ENCODE results near the gene PAK6. TPM values are rescaled to one million over a fixed set of nuclear protein-coding genes. Genes with fewer than 3 reads are reported as not detected.

PAK6 gene
- polyA plus RNA-seq, 3 donors, result 0.03 TPM; not detected in 2

DNA sequence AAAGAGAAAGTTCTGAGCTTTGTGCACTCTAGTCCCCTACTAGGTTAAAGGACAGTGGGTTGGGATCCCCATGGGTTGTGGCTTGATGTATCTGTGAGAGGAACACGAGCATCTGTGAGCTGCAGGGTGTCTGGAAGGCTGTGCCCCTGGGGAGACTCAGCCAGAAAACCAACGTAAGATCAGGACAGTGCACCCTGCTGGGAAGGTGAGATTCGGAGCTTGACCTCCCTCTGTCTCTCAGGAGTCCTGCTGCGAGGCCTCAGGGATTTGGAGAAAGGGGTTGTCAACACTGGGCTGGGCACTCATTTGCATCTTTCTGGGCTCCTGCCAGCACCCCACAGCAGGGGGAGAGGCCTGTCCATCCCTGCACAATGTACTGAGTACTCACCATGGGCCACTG is 28.8 kb downstream of the PAK6 start:
- intact Hi-C loops (cut with micrococcal nuclease), result no loop called here
- Histone ChIP-seq H3K4me3 (replicated peaks in 1 of 3; ENCODE audit: low read depth in 2 of 3, low read length in 3 of 3) (no peak overlapping the region), H3K4me1 (ENCODE audit: control insufficient read depth in 1 of 2, insufficient read depth in 2 of 2, low read length in 2 of 2) (no peaks in the 10 kb centered on the region), H2AFZ (ENCODE audit: insufficient read depth, low read depth, low read length, poor library complexity, severe bottlenecking) (no peak overlapping the region), H3K27ac (ENCODE audit: low read depth in 1 of 2, low read length in 2 of 2) (no peak overlapping the region), H3K9ac (ENCODE audit: insufficient read depth, low read length, poor library complexity, severe bottlenecking) (no peak overlapping the region), H3K9me3 (replicated peaks in 1 of 2; ENCODE audit: control insufficient read depth in 1 of 2, insufficient read depth in 1 of 2, low read length in 2 of 2) (no peaks in the 10 kb centered on the region), H3K79me2 (ENCODE audit: insufficient read depth, low read length) (no peaks in the 10 kb centered on the region), H3K4me2 (replicated peaks; ENCODE audit: extremely low read depth, low read length, poor library complexity, severe bottlenecking) (no peak overlapping the region), H3K27me3 (ENCODE audit: control insufficient read depth in 2 of 2, insufficient read depth in 2 of 2, low read length in 2 of 2) (no peaks in the 10 kb centered on the region), H3K36me3 (replicated peaks in 1 of 2; ENCODE audit: control insufficient read depth in 1 of 2, insufficient read depth in 2 of 2, low read length in 2 of 2) (no peaks in the 10 kb centered on the region), H4K20me1 (ENCODE audit: insufficient read depth, low read length) (no peaks in the 10 kb centered on the region)
- no peaks in the 10 kb centered on the region for H3K36me3 Mint-ChIP-seq
- WGBS (ENCODE audit: insufficient coverage), result 92% methylated on average over 4 of the region's 4 CpGs
- H3K27me3 Mint-ChIP-seq (ENCODE audit: low read depth in 3 of 3), result peaks cover 2 to 9% (median 3%) of the 10 kb centered on the region in 3 donors
- no peaks in the 10 kb centered on the region for H3K9me3 Mint-ChIP-seq
- DNase-seq, result no peak
- no peak overlapping the region for H3K27ac Mint-ChIP-seq
- peaks cover 6% of the 10 kb centered on the region for H3K4me1 Mint-ChIP-seq
- no peak overlapping the region for H3K4me3 Mint-ChIP-seq
- TF ChIP-seq, protein P1, sequence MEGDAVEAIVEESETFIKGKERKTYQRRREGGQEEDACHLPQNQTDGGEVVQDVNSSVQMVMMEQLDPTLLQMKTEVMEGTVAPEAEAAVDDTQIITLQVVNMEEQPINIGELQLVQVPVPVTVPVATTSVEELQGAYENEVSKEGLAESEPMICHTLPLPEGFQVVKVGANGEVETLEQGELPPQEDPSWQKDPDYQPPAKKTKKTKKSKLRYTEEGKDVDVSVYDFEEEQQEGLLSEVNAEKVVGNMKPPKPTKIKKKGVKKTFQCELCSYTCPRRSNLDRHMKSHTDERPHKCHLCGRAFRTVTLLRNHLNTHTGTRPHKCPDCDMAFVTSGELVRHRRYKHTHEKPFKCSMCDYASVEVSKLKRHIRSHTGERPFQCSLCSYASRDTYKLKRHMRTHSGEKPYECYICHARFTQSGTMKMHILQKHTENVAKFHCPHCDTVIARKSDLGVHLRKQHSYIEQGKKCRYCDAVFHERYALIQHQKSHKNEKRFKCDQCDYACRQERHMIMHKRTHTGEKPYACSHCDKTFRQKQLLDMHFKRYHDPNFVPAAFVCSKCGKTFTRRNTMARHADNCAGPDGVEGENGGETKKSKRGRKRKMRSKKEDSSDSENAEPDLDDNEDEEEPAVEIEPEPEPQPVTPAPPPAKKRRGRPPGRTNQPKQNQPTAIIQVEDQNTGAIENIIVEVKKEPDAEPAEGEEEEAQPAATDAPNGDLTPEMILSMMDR (IDR thresholded peaks at IDR 0.05), result no peak

DNA sequence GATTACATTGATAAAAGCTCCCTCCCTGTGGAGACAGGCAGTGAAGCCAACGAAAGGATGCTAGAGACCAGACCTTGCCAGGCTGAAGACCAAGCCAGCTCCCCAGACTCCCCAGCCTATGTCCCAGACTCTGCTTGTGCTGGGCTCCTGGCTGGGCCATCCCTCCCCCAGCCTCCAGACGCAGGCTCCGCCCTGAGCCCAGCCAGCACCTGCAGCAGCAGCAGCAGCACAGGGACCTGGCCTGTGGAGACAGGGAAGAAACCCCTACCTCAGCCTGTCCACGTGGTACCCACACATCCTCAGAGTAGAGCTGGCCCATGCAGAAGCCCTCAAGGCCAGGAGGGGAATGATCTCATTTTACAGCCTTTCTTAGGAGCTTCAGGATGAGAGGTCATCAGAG is 30.7 kb downstream of the PAK6 start:
- no peaks in the 10 kb centered on the region for H3K27me3 ChIP-seq (ENCODE audit: control insufficient read depth in 2 of 2, insufficient read depth in 2 of 2, low read length in 2 of 2)
- no peak overlapping the region for H3K4me3 Mint-ChIP-seq
- H3K27ac Mint-ChIP-seq, result no peak overlapping the region

More for the DNA sequence above, 30.7 kb downstream of the PAK6 start:
- no peak overlapping the region for H3K27ac ChIP-seq (ENCODE audit: low read depth in 1 of 2, low read length in 2 of 2)
- H3K9ac ChIP-seq (ENCODE audit: insufficient read depth, low read length, poor library complexity, severe bottlenecking), result no peak overlapping the region
- H2AFZ ChIP-seq (ENCODE audit: insufficient read depth, low read depth, low read length, poor library complexity, severe bottlenecking), result no peak overlapping the region
- H3K36me3 ChIP-seq (replicated peaks in 1 of 2; ENCODE audit: control insufficient read depth in 1 of 2, insufficient read depth in 2 of 2, low read length in 2 of 2), result no peaks in the 10 kb centered on the region
- H3K9me3 ChIP-seq (replicated peaks in 1 of 2; ENCODE audit: control insufficient read depth in 1 of 2, insufficient read depth in 1 of 2, low read length in 2 of 2), result no peaks in the 10 kb centered on the region
- TF ChIP-seq, protein P1 (IDR thresholded peaks at IDR 0.05), result no peak
- no peaks in the 10 kb centered on the region for H4K20me1 ChIP-seq (ENCODE audit: insufficient read depth, low read length)
- no peaks in the 10 kb centered on the region for H3K9me3 Mint-ChIP-seq
- WGBS (ENCODE audit: insufficient coverage), result 81% methylated on average over 4 of the region's 4 CpGs
- no peak for DNase-seq
- H3K4me1 Mint-ChIP-seq, result peaks cover 7% of the 10 kb centered on the region
- no peaks in the 10 kb centered on the region for H3K4me1 ChIP-seq (ENCODE audit: control insufficient read depth in 1 of 2, insufficient read depth in 2 of 2, low read length in 2 of 2)
- H3K27me3 Mint-ChIP-seq (ENCODE audit: low read depth in 3 of 3), result peaks cover 2 to 9% (median 3%) of the 10 kb centered on the region in 3 donors
- no peaks in the 10 kb centered on the region for H3K79me2 ChIP-seq (ENCODE audit: insufficient read depth, low read length)
- no peak overlapping the region for H3K4me3 ChIP-seq (replicated peaks in 1 of 3; ENCODE audit: low read depth in 2 of 3, low read length in 3 of 3)
- intact Hi-C loops (cut with micrococcal nuclease), result loop anchor here (5.0 to 10.0 kb wide), 3 partner anchors 222 to 485 kb away; partner anchors contain the start of gene FSIP1 (in 1 of the 2)
- no peak overlapping the region for H3K4me2 ChIP-seq (replicated peaks; ENCODE audit: extremely low read depth, low read length, poor library complexity, severe bottlenecking)
- H3K36me3 Mint-ChIP-seq, result no peaks in the 10 kb centered on the region
